SK-N-SH treated with all-trans-retinoic acid at 6 μM for 48 hours (cell line): Measurements from ENCODE around the gene KCNC3.

Experiments used
- ATAC-seq: fragments of 200-7000 bp; cut with Tn5 transposase; 3 replicates; pipeline ENCODE4 v1.9.1; 2020; ENCODE audit warnings: mild to moderate bottlenecking, moderate library complexity
- ARNTL ChIP-seq: fragments of 450-650 bp; formaldehyde crosslinking; IDR thresholded peaks from 2 replicates; pipeline ENCODE4 v1.5.0; 2020; ENCODE audit warnings: low read depth, mild to moderate bottlenecking, moderate library complexity, borderline replicate concordance
- BACH2 ChIP-seq: fragments of 250-450 bp; sonication (Bioruptor Pico); IDR thresholded peaks from 2 replicates; pipeline ENCODE4 v1.9.0; 2021; ENCODE audit warnings: mild to moderate bottlenecking, borderline replicate concordance
- CSDC2 ChIP-seq: fragments of 250-450 bp; sonication (Bioruptor Pico); IDR thresholded peaks from 2 replicates; pipeline ENCODE4 v1.5.0; 2020; ENCODE audit warnings: mild to moderate bottlenecking, moderate library complexity
- ESRRG ChIP-seq: fragments of 250-450 bp; sonication (Bioruptor Pico); IDR thresholded peaks from 2 replicates; pipeline ENCODE4 v1.6.1; 2021; ENCODE audit warnings: mild to moderate bottlenecking
- GLIS3 ChIP-seq: fragments of 250-450 bp; sonication (Bioruptor Pico); IDR thresholded peaks from 2 replicates; pipeline ENCODE4 v1.5.0; 2020; ENCODE audit warnings: mild to moderate bottlenecking, moderate library complexity
- ISL1 ChIP-seq: fragments of 250-450 bp; sonication (Bioruptor Pico); IDR thresholded peaks from 2 replicates; pipeline ENCODE4 v2.1.2; 2022; ENCODE audit warnings: mild to moderate bottlenecking, moderate library complexity
- PPARA ChIP-seq: fragments of 250-450 bp; sonication (Bioruptor Pico); IDR thresholded peaks from 2 replicates; pipeline ENCODE4 v1.5.0; 2020; ENCODE audit warnings: mild to moderate bottlenecking, borderline replicate concordance
- RARB ChIP-seq: fragments of 250-450 bp; sonication (Bioruptor Pico); IDR thresholded peaks from 2 replicates; pipeline ENCODE4 v1.8.0; 2021; ENCODE audit warnings: mild to moderate bottlenecking, moderate library complexity
- SNAI2 ChIP-seq: fragments of 250-450 bp; sonication (Bioruptor Pico); IDR thresholded peaks from 2 replicates; pipeline ENCODE4 v1.5.0; 2020; ENCODE audit warnings: mild to moderate bottlenecking, moderate library complexity
- TCF4 ChIP-seq: fragments of 250-450 bp; sonication (Bioruptor Pico); IDR thresholded peaks from 2 replicates; pipeline ENCODE4 v1.8.0; 2021; ENCODE audit warnings: mild to moderate bottlenecking, moderate library complexity, borderline replicate concordance
- TOX ChIP-seq: fragments of 250-450 bp; sonication (Bioruptor Pico); IDR thresholded peaks from 2 replicates; pipeline ENCODE4 v1.8.0; 2021; ENCODE audit warnings: mild to moderate bottlenecking, moderate library complexity, borderline replicate concordance
- ZC3H10 ChIP-seq: fragments of 250-450 bp; sonication (Bioruptor Pico); IDR thresholded peaks from 2 replicates; pipeline ENCODE4 v1.5.1; 2021; ENCODE audit warnings: mild to moderate bottlenecking, moderate library complexity
- ZFP3 ChIP-seq: fragments of 250-450 bp; sonication (Bioruptor Pico); IDR thresholded peaks from 2 replicates; pipeline ENCODE4 v1.5.0; 2020; ENCODE audit warnings: mild to moderate bottlenecking, moderate library complexity
- ZFP30 ChIP-seq: fragments of 450-650 bp; formaldehyde crosslinking; IDR thresholded peaks from 2 replicates; pipeline ENCODE4 v1.5.0; 2022; ENCODE audit warnings: mild to moderate bottlenecking, moderate library complexity
- ZNF565 ChIP-seq: fragments of 450-650 bp; formaldehyde crosslinking; conservative IDR thresholded peaks from 2 replicates; pipeline ENCODE4 v1.5.0; 2020; ENCODE audit warnings: low read depth, mild to moderate bottlenecking, moderate library complexity
- ZNF70 ChIP-seq: fragments of 450-650 bp; formaldehyde crosslinking; IDR thresholded peaks from 2 replicates; pipeline ENCODE4 v1.5.0; 2020; ENCODE audit warnings: mild to moderate bottlenecking, moderate library complexity
- ZNF8 ChIP-seq: fragments of 450-650 bp; formaldehyde crosslinking; IDR thresholded peaks from 2 replicates; pipeline ENCODE4 v1.5.0; 2020; ENCODE audit warnings: mild to moderate bottlenecking, moderate library complexity
- TF ChIP-seq, protein P1 (sequence below): fragments of 250-450 bp; sonication (Bioruptor Pico); IDR thresholded peaks from 2 replicates; pipeline ENCODE4 v1.5.0; 2020; ENCODE audit warnings: mild to moderate bottlenecking, moderate library complexity
- TF ChIP-seq, protein P2 (sequence below): fragments of 250-450 bp; sonication (Bioruptor Pico); IDR thresholded peaks from 2 replicates; pipeline ENCODE4 v1.8.0; 2020; ENCODE audit warnings: mild to moderate bottlenecking, moderate library complexity, borderline replicate concordance
- TF ChIP-seq, protein P3 (sequence below): fragments of 250-450 bp; sonication (Bioruptor Pico); IDR thresholded peaks from 2 replicates; pipeline ENCODE4 v1.5.1; 2021; ENCODE audit warnings: mild to moderate bottlenecking, moderate library complexity
- TF ChIP-seq, protein P4 (sequence below): fragments of 250-450 bp; sonication (Bioruptor Pico); IDR thresholded peaks from 2 replicates; pipeline ENCODE4 v1.5.1; 2020; ENCODE audit warnings: low read depth, mild to moderate bottlenecking, moderate library complexity
- TF ChIP-seq, protein P5 (sequence below): fragments of 250-450 bp; sonication (Bioruptor Pico); IDR thresholded peaks from 2 replicates; pipeline ENCODE4 v1.8.0; 2021; ENCODE audit warnings: low read depth, mild to moderate bottlenecking, moderate library complexity, borderline replicate concordance

Gene KCNC3

DNA sequence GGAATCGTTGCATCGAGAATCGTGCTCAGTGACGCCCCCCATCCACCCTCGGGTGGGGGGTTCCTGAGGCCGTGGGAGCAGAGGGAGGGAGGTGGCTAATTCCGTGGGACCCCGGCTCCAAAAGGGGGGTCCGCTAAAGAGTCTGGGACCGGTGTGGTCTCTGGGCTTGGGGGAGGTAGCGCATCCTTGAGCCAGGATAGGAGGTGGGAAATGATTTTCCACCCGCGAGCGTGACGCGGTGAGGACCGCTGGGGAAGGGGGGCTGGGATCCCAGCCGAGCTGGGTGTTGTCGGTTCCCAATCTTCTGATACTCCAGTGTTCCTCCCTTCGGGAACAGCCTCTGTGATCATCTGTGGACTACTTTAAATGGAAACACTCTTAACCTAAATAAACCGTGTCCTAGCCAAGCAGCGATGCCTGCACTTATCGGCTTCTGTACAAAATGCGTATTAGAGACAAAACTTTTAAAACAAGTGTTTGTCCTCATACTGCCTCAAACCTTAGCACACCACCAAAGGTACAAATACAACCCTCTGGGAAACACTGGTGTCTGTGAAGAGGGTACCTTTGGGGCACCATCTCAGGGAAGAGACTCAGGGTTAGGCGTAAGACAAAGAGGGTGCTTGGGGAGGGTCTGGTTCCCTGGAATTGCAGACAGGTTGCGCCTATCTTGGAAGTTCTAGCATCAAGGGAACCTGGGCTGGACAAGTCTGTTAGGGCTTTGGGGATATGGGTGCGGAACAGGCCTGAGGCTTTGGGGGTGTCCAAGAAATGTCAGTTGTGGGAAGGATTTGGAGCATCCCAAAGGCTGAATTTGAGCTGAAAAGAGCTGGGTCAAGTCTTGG is 16.0 kb downstream of the KCNC3 start:
- TF ChIP-seq, protein P1, sequence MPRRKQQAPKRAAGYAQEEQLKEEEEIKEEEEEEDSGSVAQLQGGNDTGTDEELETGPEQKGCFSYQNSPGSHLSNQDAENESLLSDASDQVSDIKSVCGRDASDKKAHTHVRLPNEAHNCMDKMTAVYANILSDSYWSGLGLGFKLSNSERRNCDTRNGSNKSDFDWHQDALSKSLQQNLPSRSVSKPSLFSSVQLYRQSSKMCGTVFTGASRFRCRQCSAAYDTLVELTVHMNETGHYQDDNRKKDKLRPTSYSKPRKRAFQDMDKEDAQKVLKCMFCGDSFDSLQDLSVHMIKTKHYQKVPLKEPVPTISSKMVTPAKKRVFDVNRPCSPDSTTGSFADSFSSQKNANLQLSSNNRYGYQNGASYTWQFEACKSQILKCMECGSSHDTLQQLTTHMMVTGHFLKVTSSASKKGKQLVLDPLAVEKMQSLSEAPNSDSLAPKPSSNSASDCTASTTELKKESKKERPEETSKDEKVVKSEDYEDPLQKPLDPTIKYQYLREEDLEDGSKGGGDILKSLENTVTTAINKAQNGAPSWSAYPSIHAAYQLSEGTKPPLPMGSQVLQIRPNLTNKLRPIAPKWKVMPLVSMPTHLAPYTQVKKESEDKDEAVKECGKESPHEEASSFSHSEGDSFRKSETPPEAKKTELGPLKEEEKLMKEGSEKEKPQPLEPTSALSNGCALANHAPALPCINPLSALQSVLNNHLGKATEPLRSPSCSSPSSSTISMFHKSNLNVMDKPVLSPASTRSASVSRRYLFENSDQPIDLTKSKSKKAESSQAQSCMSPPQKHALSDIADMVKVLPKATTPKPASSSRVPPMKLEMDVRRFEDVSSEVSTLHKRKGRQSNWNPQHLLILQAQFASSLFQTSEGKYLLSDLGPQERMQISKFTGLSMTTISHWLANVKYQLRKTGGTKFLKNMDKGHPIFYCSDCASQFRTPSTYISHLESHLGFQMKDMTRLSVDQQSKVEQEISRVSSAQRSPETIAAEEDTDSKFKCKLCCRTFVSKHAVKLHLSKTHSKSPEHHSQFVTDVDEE (CRISPR knock-in tag): no peak
- TF ChIP-seq ARNTL (no peak), ZNF565 (CRISPR knock-in tag) (no peak), SNAI2 (CRISPR knock-in tag) (no peak), ZNF70 (CRISPR knock-in tag) (no peak), RARB (CRISPR knock-in tag) (no peak), GLIS3 (CRISPR knock-in tag) (no peak), CSDC2 (CRISPR knock-in tag) (no peak), ISL1 (CRISPR knock-in tag) (no peak), ZFP3 (CRISPR knock-in tag) (no peak), PPARA (CRISPR knock-in tag) (no peak), ZFP30 (CRISPR knock-in tag) (no peak), ZC3H10 (CRISPR knock-in tag) (no peak), BACH2 (no peak), TOX (CRISPR knock-in tag) (no peak)
- TF ChIP-seq, protein P2, sequence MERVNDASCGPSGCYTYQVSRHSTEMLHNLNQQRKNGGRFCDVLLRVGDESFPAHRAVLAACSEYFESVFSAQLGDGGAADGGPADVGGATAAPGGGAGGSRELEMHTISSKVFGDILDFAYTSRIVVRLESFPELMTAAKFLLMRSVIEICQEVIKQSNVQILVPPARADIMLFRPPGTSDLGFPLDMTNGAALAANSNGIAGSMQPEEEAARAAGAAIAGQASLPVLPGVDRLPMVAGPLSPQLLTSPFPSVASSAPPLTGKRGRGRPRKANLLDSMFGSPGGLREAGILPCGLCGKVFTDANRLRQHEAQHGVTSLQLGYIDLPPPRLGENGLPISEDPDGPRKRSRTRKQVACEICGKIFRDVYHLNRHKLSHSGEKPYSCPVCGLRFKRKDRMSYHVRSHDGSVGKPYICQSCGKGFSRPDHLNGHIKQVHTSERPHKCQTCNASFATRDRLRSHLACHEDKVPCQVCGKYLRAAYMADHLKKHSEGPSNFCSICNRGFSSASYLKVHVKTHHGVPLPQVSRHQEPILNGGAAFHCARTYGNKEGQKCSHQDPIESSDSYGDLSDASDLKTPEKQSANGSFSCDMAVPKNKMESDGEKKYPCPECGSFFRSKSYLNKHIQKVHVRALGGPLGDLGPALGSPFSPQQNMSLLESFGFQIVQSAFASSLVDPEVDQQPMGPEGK (CRISPR knock-in tag): no peak
- TF ChIP-seq, protein P3, sequence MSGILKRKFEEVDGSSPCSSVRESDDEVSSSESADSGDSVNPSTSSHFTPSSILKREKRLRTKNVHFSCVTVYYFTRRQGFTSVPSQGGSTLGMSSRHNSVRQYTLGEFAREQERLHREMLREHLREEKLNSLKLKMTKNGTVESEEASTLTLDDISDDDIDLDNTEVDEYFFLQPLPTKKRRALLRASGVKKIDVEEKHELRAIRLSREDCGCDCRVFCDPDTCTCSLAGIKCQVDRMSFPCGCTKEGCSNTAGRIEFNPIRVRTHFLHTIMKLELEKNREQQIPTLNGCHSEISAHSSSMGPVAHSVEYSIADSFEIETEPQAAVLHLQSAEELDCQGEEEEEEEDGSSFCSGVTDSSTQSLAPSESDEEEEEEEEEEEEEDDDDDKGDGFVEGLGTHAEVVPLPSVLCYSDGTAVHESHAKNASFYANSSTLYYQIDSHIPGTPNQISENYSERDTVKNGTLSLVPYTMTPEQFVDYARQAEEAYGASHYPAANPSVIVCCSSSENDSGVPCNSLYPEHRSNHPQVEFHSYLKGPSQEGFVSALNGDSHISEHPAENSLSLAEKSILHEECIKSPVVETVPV (CRISPR knock-in tag): no peak
- TF ChIP-seq, protein P4, sequence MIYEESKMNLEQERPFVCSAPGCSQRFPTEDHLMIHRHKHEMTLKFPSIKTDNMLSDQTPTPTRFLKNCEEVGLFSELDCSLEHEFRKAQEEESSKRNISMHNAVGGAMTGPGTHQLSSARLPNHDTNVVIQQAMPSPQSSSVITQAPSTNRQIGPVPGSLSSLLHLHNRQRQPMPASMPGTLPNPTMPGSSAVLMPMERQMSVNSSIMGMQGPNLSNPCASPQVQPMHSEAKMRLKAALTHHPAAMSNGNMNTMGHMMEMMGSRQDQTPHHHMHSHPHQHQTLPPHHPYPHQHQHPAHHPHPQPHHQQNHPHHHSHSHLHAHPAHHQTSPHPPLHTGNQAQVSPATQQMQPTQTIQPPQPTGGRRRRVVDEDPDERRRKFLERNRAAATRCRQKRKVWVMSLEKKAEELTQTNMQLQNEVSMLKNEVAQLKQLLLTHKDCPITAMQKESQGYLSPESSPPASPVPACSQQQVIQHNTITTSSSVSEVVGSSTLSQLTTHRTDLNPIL: no peak
- ATAC-seq: no peak

DNA sequence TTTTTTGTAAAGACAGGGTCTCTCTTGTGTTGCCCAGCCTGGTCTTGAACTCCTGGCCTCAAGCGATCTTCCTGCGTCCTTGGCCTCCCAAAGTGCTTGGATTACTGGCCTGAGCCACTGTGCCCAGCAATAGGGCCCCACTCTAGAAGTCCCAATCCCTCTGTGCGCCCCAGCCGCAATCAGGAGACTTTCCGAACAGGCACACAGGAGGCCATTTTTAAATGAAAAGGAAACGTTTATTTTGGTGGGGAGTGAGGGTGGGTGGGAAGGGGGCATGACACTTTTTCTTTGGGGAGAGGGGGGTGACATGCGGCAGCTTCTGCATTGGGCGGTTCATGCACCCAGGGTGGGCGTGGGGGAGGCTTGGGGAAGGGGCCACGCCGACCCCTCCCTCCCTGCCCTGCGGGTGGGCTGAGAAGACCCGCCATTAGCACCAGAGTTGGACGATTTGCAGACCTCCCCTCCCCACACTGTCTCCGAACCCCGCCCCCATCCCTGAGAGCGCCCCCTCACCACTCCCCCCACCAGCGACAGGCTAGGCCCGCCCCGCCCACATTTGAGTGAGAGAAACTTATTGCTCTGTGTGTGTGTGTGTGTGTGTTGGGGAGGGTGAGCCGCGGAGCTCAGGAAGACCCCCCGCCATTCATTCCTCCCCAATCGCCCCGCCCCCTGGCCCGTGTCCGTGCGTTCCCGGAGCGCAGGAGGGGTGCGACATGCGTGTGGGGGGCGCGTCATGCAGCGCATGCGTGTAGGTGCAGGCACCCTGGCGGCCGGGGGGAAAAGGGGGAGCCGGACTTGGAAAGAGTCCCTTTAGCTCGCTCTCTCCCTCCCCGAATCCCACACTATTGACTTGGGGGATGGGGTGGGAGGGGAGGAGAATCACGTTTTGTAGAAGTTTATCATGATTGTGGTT is 17.2 kb downstream of the KCNC3 start:
- TF ChIP-seq ZFP3 (CRISPR knock-in tag) (no peak), TCF4 (CRISPR knock-in tag) (no peak), ZFP30 (CRISPR knock-in tag) (no peak), ARNTL (no peak), PPARA (CRISPR knock-in tag) (no peak), TOX (CRISPR knock-in tag) (no peak)
- ATAC-seq: peak; percentile 49

DNA sequence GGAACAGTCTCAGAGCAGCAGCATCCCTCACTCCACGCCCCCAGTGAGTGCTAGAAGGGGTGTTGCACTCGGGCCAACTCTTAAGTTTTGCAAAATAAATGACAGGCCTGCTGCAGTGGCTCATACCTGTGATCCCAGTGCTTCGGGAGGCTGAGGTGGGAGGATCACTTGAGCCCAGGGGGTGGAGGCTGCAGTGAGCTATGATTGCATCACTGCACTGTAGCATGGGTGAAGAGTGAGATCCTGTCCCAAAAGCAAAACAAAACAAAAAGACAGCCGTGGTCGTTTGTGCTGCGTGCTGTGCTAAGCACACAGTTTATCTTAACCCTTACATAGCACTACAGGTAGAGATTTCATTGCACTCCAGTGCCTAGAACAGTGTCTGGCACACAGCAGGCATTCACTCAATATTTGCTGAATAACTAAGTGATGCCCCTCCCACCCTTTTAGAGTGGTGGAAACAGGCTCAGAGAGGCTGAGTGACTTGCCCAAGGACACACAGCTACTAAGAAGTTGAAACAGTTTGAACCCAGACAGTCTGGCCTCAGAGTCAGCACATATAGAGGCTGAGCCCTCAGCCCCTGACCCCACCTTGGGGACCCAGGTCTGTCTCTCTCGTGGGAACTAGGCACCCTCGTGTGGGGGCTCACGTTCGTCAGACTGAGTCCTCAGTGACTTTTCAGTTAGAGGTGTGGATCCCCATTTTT is 18.3 kb downstream of the KCNC3 start:
- no peak for ATAC-seq
- TF ChIP-seq ESRRG (CRISPR knock-in tag) (no peak), ZNF8 (CRISPR knock-in tag) (no peak), SNAI2 (CRISPR knock-in tag) (no peak), ZFP3 (CRISPR knock-in tag) (no peak), CSDC2 (CRISPR knock-in tag) (no peak), ZC3H10 (CRISPR knock-in tag) (no peak), GLIS3 (CRISPR knock-in tag) (no peak), RARB (CRISPR knock-in tag) (no peak)
- TF ChIP-seq, protein P2 (CRISPR knock-in tag): no peak
- TF ChIP-seq, protein P5, sequence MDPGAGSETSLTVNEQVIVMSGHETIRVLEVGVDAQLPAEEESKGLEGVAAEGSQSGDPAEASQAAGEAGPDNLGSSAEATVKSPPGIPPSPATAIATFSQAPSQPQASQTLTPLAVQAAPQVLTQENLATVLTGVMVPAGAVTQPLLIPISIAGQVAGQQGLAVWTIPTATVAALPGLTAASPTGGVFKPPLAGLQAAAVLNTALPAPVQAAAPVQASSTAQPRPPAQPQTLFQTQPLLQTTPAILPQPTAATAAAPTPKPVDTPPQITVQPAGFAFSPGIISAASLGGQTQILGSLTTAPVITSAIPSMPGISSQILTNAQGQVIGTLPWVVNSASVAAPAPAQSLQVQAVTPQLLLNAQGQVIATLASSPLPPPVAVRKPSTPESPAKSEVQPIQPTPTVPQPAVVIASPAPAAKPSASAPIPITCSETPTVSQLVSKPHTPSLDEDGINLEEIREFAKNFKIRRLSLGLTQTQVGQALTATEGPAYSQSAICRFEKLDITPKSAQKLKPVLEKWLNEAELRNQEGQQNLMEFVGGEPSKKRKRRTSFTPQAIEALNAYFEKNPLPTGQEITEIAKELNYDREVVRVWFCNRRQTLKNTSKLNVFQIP (CRISPR knock-in tag): no peak
